H9 (cell line): ENCODE measurements around the gene KRT78. TPM values are rescaled to one million over a fixed set of nuclear protein-coding genes. Genes with fewer than 3 reads are reported as not detected.

ENCODE experiments used
- DNase-seq: peaks from one replicate; pipeline ENCODE4 v3.0.0-alpha.2; 2017
- H2AFZ ChIP-seq: one replicate; pipeline ENCODE4 v1.6.1; 2013; ENCODE audit warnings: mild to moderate bottlenecking, low read length, control low read depth, moderate library complexity
- H2AK5ac ChIP-seq: 2 replicates; pipeline ENCODE4 v1.6.1; 2013; ENCODE audit warnings: low read length, control low read depth, mixed read lengths; ENCODE audit not compliant: insufficient read length
- H2BK120ac ChIP-seq: one replicate; pipeline ENCODE4 v1.6.1; 2013; ENCODE audit warnings: low read depth, mild to moderate bottlenecking, low read length, control low read depth, inconsistent platforms; ENCODE audit not compliant: poor library complexity, severe bottlenecking
- H2BK12ac ChIP-seq: 2 replicates; pipeline ENCODE4 v1.6.1; 2013; ENCODE audit warnings: low read length, control low read depth, mixed read lengths, low read depth; ENCODE audit not compliant: insufficient read length
- H2BK15ac ChIP-seq: 2 replicates; pipeline ENCODE4 v1.6.1; 2013; ENCODE audit warnings: low read depth, low read length, control low read depth
- H2BK20ac ChIP-seq: one replicate; pipeline ENCODE4 v1.6.1; 2013; ENCODE audit warnings: low read depth, mild to moderate bottlenecking, low read length, control low read depth, inconsistent platforms; ENCODE audit not compliant: poor library complexity, severe bottlenecking
- H2BK5ac ChIP-seq: 2 replicates; pipeline ENCODE4 v1.6.1; 2013; ENCODE audit warnings: low read length, control low read depth, mixed read lengths; ENCODE audit not compliant: insufficient read length
- H3K14ac ChIP-seq: 2 replicates; pipeline ENCODE4 v1.6.1; 2013; ENCODE audit warnings: low read length, control low read depth; ENCODE audit not compliant: insufficient read depth
- H3K18ac ChIP-seq: 2 replicates; pipeline ENCODE4 v1.6.1; 2013; ENCODE audit warnings: low read depth, mild to moderate bottlenecking, mixed read lengths, low read length, control low read depth; ENCODE audit not compliant: insufficient read length
- H3K23ac ChIP-seq: 2 replicates; pipeline ENCODE4 v1.6.1; 2013; ENCODE audit warnings: low read length, control low read depth, mixed read lengths, low read depth; ENCODE audit not compliant: insufficient read length
- H3K23me2 ChIP-seq: 2 replicates; pipeline ENCODE4 v1.6.1; 2013; ENCODE audit warnings: low read depth, mild to moderate bottlenecking, mixed read lengths, low read length, control low read depth; ENCODE audit not compliant: insufficient read length, poor library complexity, severe bottlenecking
- H3K27ac ChIP-seq: 2 replicates; pipeline ENCODE4 v1.5.1; 2013; ENCODE audit warnings: low read length, control low read depth, mixed read lengths, low read depth; ENCODE audit not compliant: insufficient read length
- H3K27me3 ChIP-seq: 2 replicates; pipeline ENCODE4 v1.6.1; 2013; ENCODE audit warnings: low read length, control low read depth, inconsistent platforms; ENCODE audit not compliant: insufficient read depth
- H3K4ac ChIP-seq: 2 replicates; pipeline ENCODE4 v1.6.1; 2013; ENCODE audit warnings: low read depth, mild to moderate bottlenecking, control low read depth, inconsistent platforms, low read length, moderate library complexity
- H3K4me1 ChIP-seq: 2 replicates; pipeline ENCODE4 v1.6.1; 2013; ENCODE audit warnings: low read length, control low read depth, inconsistent platforms; ENCODE audit not compliant: insufficient read depth
- H3K4me2 ChIP-seq: 2 replicates; pipeline ENCODE4 v1.6.1; 2013; ENCODE audit warnings: low read length, control low read depth, mixed read lengths; ENCODE audit not compliant: insufficient read length, insufficient read depth
- H3K56ac ChIP-seq: 2 replicates; pipeline ENCODE4 v1.6.1; 2013; ENCODE audit warnings: low read depth, mild to moderate bottlenecking, mixed read lengths, low read length, control low read depth; ENCODE audit not compliant: insufficient read length
- H3K79me1 ChIP-seq: 2 replicates; pipeline ENCODE4 v1.6.1; 2013; ENCODE audit warnings: low read depth, mild to moderate bottlenecking, moderate library complexity, low read length, control low read depth, inconsistent platforms; ENCODE audit not compliant: insufficient read depth, poor library complexity, severe bottlenecking
- H3K79me2 ChIP-seq: 2 replicates; pipeline ENCODE4 v1.6.1; 2013; ENCODE audit warnings: low read length, control low read depth, inconsistent platforms; ENCODE audit not compliant: insufficient read depth
- H3K9ac ChIP-seq: 2 replicates; pipeline ENCODE4 v1.6.1; 2013; ENCODE audit warnings: low read length, control low read depth, mixed read lengths; ENCODE audit not compliant: insufficient read length; ENCODE audit errors: extremely low read depth
- H3K9me3 ChIP-seq: one replicate; pipeline ENCODE4 v1.6.1; 2013; ENCODE audit warnings: low read depth, low read length, inconsistent platforms; ENCODE audit not compliant: control insufficient read depth
- H3T11ph ChIP-seq: one replicate; pipeline ENCODE4 v1.6.1; 2013; ENCODE audit warnings: mild to moderate bottlenecking, low read length, control low read depth, inconsistent platforms
- H4K20me1 ChIP-seq: one replicate; pipeline ENCODE4 v1.6.1; 2013; ENCODE audit not compliant: control insufficient read depth, insufficient read length, insufficient read depth
- H4K5ac ChIP-seq: 2 replicates; pipeline ENCODE4 v1.6.1; 2013; ENCODE audit warnings: low read depth, mild to moderate bottlenecking, mixed read lengths, low read length, control low read depth; ENCODE audit not compliant: insufficient read length
- H4K8ac ChIP-seq: replicated peaks from 2 replicates; pipeline ENCODE4 v1.6.1; 2013; ENCODE audit warnings: low read length, control low read depth, mixed read lengths, low read depth; ENCODE audit not compliant: insufficient read length
- H4K91ac ChIP-seq: 2 replicates; pipeline ENCODE4 v1.6.1; 2013; ENCODE audit warnings: low read depth, mild to moderate bottlenecking, moderate library complexity, mixed read lengths, low read length, control low read depth; ENCODE audit not compliant: insufficient read length
- H3K27ac Mint-ChIP-seq, 3 experiments: 2 replicates in 2 of 3; 3 replicates in 1 of 3; pipeline ENCODE4 v1.8.0; 2020 to 2021; ENCODE audit warnings: mixed read lengths in 3 of 3, mild to moderate bottlenecking in 1 of 3, moderate library complexity in 1 of 3
- H3K27me3 Mint-ChIP-seq: 2 replicates; pipeline ENCODE4 v1.8.0; 2021; ENCODE audit warnings: low read depth, mild to moderate bottlenecking, moderate library complexity, mixed read lengths
- H3K36me3 Mint-ChIP-seq, 3 experiments: 2 replicates in 2 of 3; 3 replicates in 1 of 3; pipeline ENCODE4 v1.8.0; 2020 to 2021; ENCODE audit warnings: low read depth in 3 of 3, mixed read lengths in 3 of 3; ENCODE audit not compliant: insufficient read depth in 1 of 3
- H3K4me1 Mint-ChIP-seq, 2 experiments: 2 replicates each; pipeline ENCODE4 v1.8.0; 2020; ENCODE audit warnings: mixed read lengths in 2 of 2
- H3K4me3 Mint-ChIP-seq, 2 experiments: 2 replicates in 1 of 2; 3 replicates in 1 of 2; pipeline ENCODE4 v1.8.0; 2020 to 2021; ENCODE audit warnings: mild to moderate bottlenecking in 2 of 2, mixed read lengths in 2 of 2, moderate library complexity in 1 of 2
- H3K9me3 Mint-ChIP-seq, 2 experiments: 2 replicates in 1 of 2; 3 replicates in 1 of 2; pipeline ENCODE4 v1.8.0; 2020; ENCODE audit warnings: mild to moderate bottlenecking in 2 of 2, mixed read lengths in 2 of 2, moderate library complexity in 1 of 2
- WGBS: extraction: QIAGEN DNeasy Blood & Tissue Kit; methylation state at CpG from one replicate; pipeline ENCODE4 v1.1.7; 2013; ENCODE audit warnings: missing lambda C conversion rate, low lambda C conversion rate, mixed read lengths; ENCODE audit not compliant: insufficient read length; ENCODE audit errors: extremely low coverage; 5-methylcytosine and 5-hydroxymethylcytosine counted together
- total RNA-seq: library from RNA; stranded (reverse); gene quantifications from 2 replicates; pipeline ENCODE4 v1.2.1, GENCODE V29; 2021
- TF ChIP-seq, protein P1 (sequence below): fragments of 200-600 bp; sonication (generic); conservative IDR thresholded peaks from 3 replicates; pipeline ENCODE4 v1.8.0; 2021; ENCODE audit warnings: antibody characterized with exemption, mild to moderate bottlenecking

KRT78 gene
- total RNA-seq, 1 experiment from 2014 or later: not detected

DNA sequence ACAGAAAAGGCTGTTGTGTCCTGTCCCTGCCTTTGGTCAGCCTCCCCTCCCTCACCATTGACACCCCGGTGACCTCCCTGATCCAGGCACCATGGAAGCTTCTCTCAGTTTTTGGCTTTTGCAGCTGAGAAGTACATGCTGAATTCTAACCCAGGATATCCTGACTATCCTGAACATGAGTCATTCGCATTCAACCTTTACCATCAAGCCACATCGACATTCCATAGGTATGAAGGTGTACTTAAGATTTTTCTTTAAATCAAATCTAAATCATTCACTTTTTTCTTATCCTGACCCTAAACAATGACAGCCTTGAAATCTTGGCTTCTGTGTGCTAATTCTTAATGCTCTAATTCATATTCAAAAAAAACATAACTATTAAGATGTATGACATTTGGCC, 8.7 kb upstream of the KRT78 start:
- Histone ChIP-seq H2BK15ac (no peak overlapping the region), H3K23me2 (no peaks in the 10 kb centered on the region), H3K56ac (no peak overlapping the region), H3K23ac (no peak overlapping the region), H3K4ac (no peak overlapping the region), H3T11ph (no peak overlapping the region), H2AFZ (no peak overlapping the region), H3K27me3 (no peaks in the 10 kb centered on the region), H4K5ac (no peak overlapping the region), H3K9me3 (no peaks in the 10 kb centered on the region), H3K14ac (no peak overlapping the region), H3K4me1 (no peaks in the 10 kb centered on the region), H2AK5ac (no peak overlapping the region), H2BK12ac (no peak overlapping the region), H3K9ac (no peak overlapping the region), H3K79me2 (no peaks in the 10 kb centered on the region), H2BK5ac (no peak overlapping the region), H4K91ac (no peak overlapping the region), H3K18ac (no peak overlapping the region), H3K4me2 (no peak overlapping the region), H4K20me1 (no peaks in the 10 kb centered on the region), H2BK20ac (no peak overlapping the region), H3K79me1 (no peaks in the 10 kb centered on the region), H2BK120ac (no peak overlapping the region), H4K8ac (no peak overlapping the region), H3K27ac (no peak overlapping the region)
- DNase-seq: no peak
- Mint-ChIP-seq H3K36me3 (no peaks in the 10 kb centered on the region), H3K4me3 (no peak overlapping the region), H3K27me3 (peaks cover 21% of the 10 kb centered on the region), H3K4me1 (no peaks in the 10 kb centered on the region), H3K9me3 (no peaks in the 10 kb centered on the region), H3K27ac (no peak overlapping the region; a peak in 1 of 7 replicates)
- TF ChIP-seq, protein P1, sequence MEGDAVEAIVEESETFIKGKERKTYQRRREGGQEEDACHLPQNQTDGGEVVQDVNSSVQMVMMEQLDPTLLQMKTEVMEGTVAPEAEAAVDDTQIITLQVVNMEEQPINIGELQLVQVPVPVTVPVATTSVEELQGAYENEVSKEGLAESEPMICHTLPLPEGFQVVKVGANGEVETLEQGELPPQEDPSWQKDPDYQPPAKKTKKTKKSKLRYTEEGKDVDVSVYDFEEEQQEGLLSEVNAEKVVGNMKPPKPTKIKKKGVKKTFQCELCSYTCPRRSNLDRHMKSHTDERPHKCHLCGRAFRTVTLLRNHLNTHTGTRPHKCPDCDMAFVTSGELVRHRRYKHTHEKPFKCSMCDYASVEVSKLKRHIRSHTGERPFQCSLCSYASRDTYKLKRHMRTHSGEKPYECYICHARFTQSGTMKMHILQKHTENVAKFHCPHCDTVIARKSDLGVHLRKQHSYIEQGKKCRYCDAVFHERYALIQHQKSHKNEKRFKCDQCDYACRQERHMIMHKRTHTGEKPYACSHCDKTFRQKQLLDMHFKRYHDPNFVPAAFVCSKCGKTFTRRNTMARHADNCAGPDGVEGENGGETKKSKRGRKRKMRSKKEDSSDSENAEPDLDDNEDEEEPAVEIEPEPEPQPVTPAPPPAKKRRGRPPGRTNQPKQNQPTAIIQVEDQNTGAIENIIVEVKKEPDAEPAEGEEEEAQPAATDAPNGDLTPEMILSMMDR: no peak
- WGBS: no CpG with 5 or more reads among the region's 3 CpGs
